Uterus (tissue), 4 donors: ENCODE data around the gene SRGAP1. TPM values are rescaled to one million over a fixed set of nuclear protein-coding genes. Genes with fewer than 3 reads are reported as not detected.

Experiments used
- DNase-seq, 2 donors: peaks; one replicate each; pipeline ENCODE4 v3.0.0-alpha.2; 2019 to 2020
- H3K27ac ChIP-seq, 2 donors: fragments of 200-600 bp; sonication (generic); 1 replicate in 1 of 2; 2 replicates in 1 of 2; pipeline ENCODE4 v1.5.1; 2016 to 2018
- H3K27me3 ChIP-seq, 2 donors: fragments of 200-600 bp; sonication (generic); one replicate each; pipeline ENCODE4 v1.5.1; 2018 to 2019; ENCODE audit warnings: control low read depth in 1 of 2
- H3K36me3 ChIP-seq, 2 donors: fragments of 200-600 bp; sonication (generic); one replicate each; pipeline ENCODE4 v1.5.1; 2019; ENCODE audit warnings: control low read depth in 1 of 2
- H3K4me1 ChIP-seq, 2 donors: fragments of 200-600 bp; sonication (generic); one replicate each; pipeline ENCODE4 v1.5.1; 2018 to 2019; ENCODE audit warnings: control low read depth in 1 of 2
- H3K4me3 ChIP-seq, 2 donors: fragments of 200-600 bp; sonication (generic); 1 replicate in 1 of 2; 2 replicates in 1 of 2; pipeline ENCODE4 v1.5.1; 2018 to 2019; ENCODE audit warnings: mild to moderate bottlenecking in 1 of 2
- H3K9me3 ChIP-seq, 2 donors: fragments of 200-600 bp; sonication (generic); one replicate each; pipeline ENCODE4 v1.5.1; 2019; ENCODE audit warnings: control low read depth in 1 of 2
- POLR2A ChIP-seq, 2 donors: fragments of 450-650 bp; IDR thresholded peaks; one replicate each; pipeline ENCODE4 v1.6.1; 2016; ENCODE audit warnings: antibody characterized with exemption in 2 of 2, mild to moderate bottlenecking in 1 of 2, moderate library complexity in 1 of 2
- intact Hi-C: fragments of 100-400 bp; cut with DNase I; formaldehyde crosslinking; loops from one replicate; pipeline ENCODE4 v1.15.1; 2023; ENCODE audit warnings: low total_unique reads
- total RNA-seq, 4 donors: library from RNA; depleted of rRNA in 3 of 4; stranded (reverse); fragments of >200 nt in 3 of 4; gene quantifications; one replicate each; pipeline versions ENCODE4 v1.1.0 to v1.2.4, GENCODE V29; 2014 to 2023
- TF ChIP-seq, protein P1 (sequence below), 4 experiments: fragments of 200-600 bp in 2 of 4; fragments of 450-650 bp in 2 of 4; sonication (generic) in 2 of 4; IDR thresholded peaks; one replicate each; pipeline ENCODE4 v1.5.1; 2016 to 2019; ENCODE audit warnings: antibody characterized with exemption in 4 of 4, mild to moderate bottlenecking in 2 of 4, moderate library complexity in 1 of 4
- donor health status: DM: yes; HTN: yes; CAD: no.

SRGAP1 gene
- total RNA-seq, 4 donors from 2014 or later, result 10.0 to 23.0 (median 14.8) TPM

DNA sequence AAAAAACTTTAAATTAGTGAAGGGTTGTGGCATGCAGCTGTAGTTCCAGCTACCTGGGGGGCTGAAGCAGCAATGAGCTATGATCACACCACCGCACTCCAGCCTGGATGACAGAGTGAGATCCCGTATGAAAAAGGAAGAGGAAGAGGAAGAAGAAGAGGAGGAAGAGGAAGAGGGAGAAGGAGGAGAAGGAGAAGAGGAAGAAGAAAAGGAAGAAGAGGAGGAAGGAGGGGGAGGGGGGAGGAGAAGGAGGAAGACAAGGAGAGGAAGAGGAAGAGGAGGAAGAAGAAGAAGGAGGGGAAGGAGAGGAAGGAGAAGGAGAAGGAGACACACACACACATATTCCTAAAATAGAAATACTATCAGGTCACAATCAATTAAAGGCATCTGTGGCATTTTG is 32.7 kb upstream of the SRGAP1 start:
- Histone ChIP-seq H3K27me3 (no peaks in the 10 kb centered on the region), H3K4me1 (no peaks in the 10 kb centered on the region), H3K4me3 (no peak overlapping the region), H3K27ac (no peak overlapping the region), H3K36me3 (no peaks in the 10 kb centered on the region), H3K9me3 (no peaks in the 10 kb centered on the region)
- no peak for TF ChIP-seq POLR2A (IDR thresholded peaks at IDR 0.05)
- TF ChIP-seq, protein P1, sequence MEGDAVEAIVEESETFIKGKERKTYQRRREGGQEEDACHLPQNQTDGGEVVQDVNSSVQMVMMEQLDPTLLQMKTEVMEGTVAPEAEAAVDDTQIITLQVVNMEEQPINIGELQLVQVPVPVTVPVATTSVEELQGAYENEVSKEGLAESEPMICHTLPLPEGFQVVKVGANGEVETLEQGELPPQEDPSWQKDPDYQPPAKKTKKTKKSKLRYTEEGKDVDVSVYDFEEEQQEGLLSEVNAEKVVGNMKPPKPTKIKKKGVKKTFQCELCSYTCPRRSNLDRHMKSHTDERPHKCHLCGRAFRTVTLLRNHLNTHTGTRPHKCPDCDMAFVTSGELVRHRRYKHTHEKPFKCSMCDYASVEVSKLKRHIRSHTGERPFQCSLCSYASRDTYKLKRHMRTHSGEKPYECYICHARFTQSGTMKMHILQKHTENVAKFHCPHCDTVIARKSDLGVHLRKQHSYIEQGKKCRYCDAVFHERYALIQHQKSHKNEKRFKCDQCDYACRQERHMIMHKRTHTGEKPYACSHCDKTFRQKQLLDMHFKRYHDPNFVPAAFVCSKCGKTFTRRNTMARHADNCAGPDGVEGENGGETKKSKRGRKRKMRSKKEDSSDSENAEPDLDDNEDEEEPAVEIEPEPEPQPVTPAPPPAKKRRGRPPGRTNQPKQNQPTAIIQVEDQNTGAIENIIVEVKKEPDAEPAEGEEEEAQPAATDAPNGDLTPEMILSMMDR (IDR thresholded peaks at IDR 0.05), result no peak
- intact Hi-C loops, result no loop called here
- DNase-seq, result no peak

DNA sequence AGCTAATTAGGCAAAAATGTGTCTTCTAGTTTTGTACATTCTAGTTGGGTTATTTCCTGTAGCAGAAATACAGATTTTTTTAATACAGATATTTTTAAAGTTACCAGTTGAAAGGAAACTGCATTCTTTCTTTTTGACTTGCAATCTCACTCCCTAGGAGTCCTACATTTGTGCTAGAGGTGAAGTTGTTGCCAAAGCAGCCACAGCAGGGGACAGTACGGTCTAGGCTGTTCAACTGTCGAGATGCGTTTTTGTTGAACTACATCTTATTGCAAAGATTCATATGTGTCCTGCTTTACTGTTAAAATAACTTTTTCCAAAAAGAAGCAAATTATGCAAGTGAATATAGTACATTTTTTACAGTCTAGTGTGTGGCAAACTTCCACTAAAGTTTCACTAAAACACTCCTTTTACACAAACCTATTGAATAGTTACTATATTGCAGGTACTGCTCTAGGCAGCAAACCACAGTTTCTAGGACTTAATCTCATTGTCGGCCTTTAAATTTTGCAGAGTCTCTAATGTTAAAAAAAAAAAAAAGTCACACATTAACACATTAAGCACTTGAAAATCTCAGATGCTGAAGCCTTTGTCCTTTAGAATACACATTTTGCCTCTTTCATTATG is 30.2 kb upstream of the SRGAP1 start:
- Histone ChIP-seq H3K9me3 (no peaks in the 10 kb centered on the region), H3K27ac (no peak overlapping the region), H3K36me3 (no peaks in the 10 kb centered on the region), H3K4me3 (no peak overlapping the region), H3K4me1 (no peaks in the 10 kb centered on the region), H3K27me3 (no peaks in the 10 kb centered on the region)
- no peak for TF ChIP-seq POLR2A (IDR thresholded peaks at IDR 0.05)
- TF ChIP-seq, protein P1 (IDR thresholded peaks at IDR 0.05), result no peak
- no peak for DNase-seq
- intact Hi-C loops, result no loop called here

DNA sequence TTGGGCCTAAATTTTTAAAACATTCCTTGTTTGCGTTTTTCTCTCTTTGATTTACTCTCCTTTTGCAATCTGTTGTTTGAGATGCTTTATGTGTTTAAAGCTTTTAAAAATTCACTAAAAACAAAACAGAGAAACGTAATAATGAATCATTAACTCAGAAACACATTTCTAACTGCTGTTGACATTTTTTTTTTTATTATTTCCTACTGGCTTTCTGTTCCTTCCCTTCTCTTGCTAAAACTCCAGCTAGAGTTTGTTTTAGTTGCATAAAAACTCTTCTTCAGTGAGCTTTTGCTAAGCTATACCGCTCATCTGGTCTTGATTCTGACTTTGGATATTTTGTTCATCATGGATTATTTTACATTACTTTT is 29.0 kb upstream of the SRGAP1 start:
- no peaks in the 10 kb centered on the region for H3K27me3 ChIP-seq
- no peaks in the 10 kb centered on the region for H3K9me3 ChIP-seq
- H3K27ac ChIP-seq, result no peak overlapping the region
- no peak overlapping the region for H3K4me3 ChIP-seq
- H3K36me3 ChIP-seq, result no peaks in the 10 kb centered on the region
- TF ChIP-seq, protein P1 (IDR thresholded peaks at IDR 0.05), result no peak
- TF ChIP-seq POLR2A (IDR thresholded peaks at IDR 0.05), result no peak
- H3K4me1 ChIP-seq, result no peaks in the 10 kb centered on the region
- intact Hi-C loops, result no loop called here
- no peak for DNase-seq

DNA sequence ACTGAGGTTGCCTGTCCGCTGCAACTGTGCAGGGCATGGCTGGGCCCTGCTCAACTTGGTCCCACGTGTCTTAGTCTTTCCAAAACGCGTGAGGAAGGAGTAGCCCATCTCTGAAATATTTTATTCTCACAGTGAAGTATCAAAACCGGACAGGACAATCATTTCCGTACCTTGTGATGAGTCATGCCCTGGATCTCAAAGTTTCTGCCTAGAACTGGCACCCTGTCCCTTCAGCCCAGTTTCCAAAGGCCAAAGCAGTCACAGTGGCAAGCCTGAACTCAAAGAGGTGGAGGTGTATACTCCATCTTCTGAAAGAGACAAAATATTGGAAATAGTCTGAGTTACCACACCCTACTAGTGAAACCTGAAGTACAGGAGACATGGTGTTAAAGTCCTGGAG is 28.5 kb upstream of the SRGAP1 start:
- intact Hi-C loops, result no loop called here
- no peak for DNase-seq

DNA sequence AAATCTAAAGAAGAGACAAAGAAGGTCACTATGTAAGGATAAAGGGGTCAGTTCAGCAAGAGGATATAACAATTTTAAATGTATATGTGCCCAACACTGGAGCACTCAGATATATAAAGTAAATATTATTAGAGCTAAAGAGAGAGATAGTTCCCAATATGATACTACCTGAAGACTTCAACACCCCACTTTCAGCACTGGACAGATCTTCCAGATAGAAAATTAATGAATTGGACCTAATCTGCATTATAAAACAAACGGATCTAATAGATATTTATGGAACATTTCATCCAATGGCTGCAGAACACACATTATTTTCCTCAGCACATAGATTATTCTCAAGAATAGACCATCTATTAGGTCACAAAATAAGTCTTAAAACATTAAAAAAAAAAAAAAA is 24.1 kb upstream of the SRGAP1 start:
- Histone ChIP-seq H3K4me1 (no peaks in the 10 kb centered on the region), H3K27ac (no peak overlapping the region), H3K27me3 (no peaks in the 10 kb centered on the region), H3K36me3 (no peaks in the 10 kb centered on the region), H3K4me3 (no peak overlapping the region), H3K9me3 (no peaks in the 10 kb centered on the region)
- DNase-seq, result no peak
- TF ChIP-seq, protein P1 (IDR thresholded peaks at IDR 0.05), result no peak
- TF ChIP-seq POLR2A (IDR thresholded peaks at IDR 0.05), result no peak
- intact Hi-C loops, result no loop called here

More for the DNA sequence above, 28.5 kb upstream of the SRGAP1 start:
- Histone ChIP-seq H3K9me3 (no peaks in the 10 kb centered on the region), H3K4me1 (no peaks in the 10 kb centered on the region), H3K4me3 (no peak overlapping the region), H3K27me3 (no peaks in the 10 kb centered on the region), H3K27ac (no peak overlapping the region), H3K36me3 (no peaks in the 10 kb centered on the region)
- TF ChIP-seq, protein P1 (IDR thresholded peaks at IDR 0.05), result no peak
- no peak for TF ChIP-seq POLR2A (IDR thresholded peaks at IDR 0.05)
